Esophagus squamous epithelium (tissue), 5 donors: ENCODE results near the gene BRPF1. TPM values are rescaled to one million over a fixed set of nuclear protein-coding genes. Genes with fewer than 3 reads are reported as not detected.

Experiments used
- DNase-seq: peaks from one replicate; lab custom pipeline; 2025; lab: John Stamatoyannopoulos, UW
- H3K27ac ChIP-seq, 4 donors: fragments of 200-600 bp; sonication (generic); one replicate each; pipeline ENCODE4 v1.5.1; 2016 to 2019; ENCODE audit warnings: mild to moderate bottlenecking in 1 of 4
- H3K27me3 ChIP-seq, 4 donors: fragments of 200-600 bp; sonication (generic); 1 replicate in 3 of 4; 2 replicates in 1 of 4; pipeline versions ENCODE4 v1.5.1 to v1.6.0; 2017 to 2021; ENCODE audit warnings: antibody characterized with exemption in 1 of 4
- H3K36me3 ChIP-seq, 3 donors: fragments of 200-600 bp; sonication (generic); one replicate each; pipeline ENCODE4 v1.5.1; 2016 to 2019
- H3K4me1 ChIP-seq, 3 donors: fragments of 200-600 bp; sonication (generic); one replicate each; pipeline ENCODE4 v1.5.1; 2017 to 2019
- H3K4me3 ChIP-seq, 4 donors: fragments of 200-600 bp; sonication (generic); 1 replicate in 3 of 4; 2 replicates in 1 of 4; pipeline ENCODE4 v1.5.1; 2016 to 2019; ENCODE audit warnings: mild to moderate bottlenecking in 2 of 4, moderate library complexity in 1 of 4
- H3K9me3 ChIP-seq, 3 donors: fragments of 200-600 bp; sonication (generic); one replicate each; pipeline ENCODE4 v1.5.1; 2016 to 2019
- POLR2A ChIP-seq, 4 donors: fragments of 450-650 bp; IDR thresholded peaks; one replicate each; pipeline ENCODE4 v1.6.1; 2017; ENCODE audit warnings: antibody characterized with exemption in 4 of 4, mild to moderate bottlenecking in 4 of 4, moderate library complexity in 3 of 4
- WGBS, 2 donors: methylation state at CpG; one replicate each; pipeline ENCODE4 v1.1.5; 2018; 5-methylcytosine and 5-hydroxymethylcytosine counted together
- intact Hi-C: fragments of 100-400 bp; cut with DNase I; formaldehyde crosslinking; loops from one replicate; pipeline ENCODE4 v1.15.0; 2022
- total RNA-seq, 4 donors: library from RNA; depleted of rRNA; stranded (reverse); fragments of >200 nt; gene quantifications; one replicate each; pipeline ENCODE4 v1.1.0, GENCODE V29; 2016
- TF ChIP-seq, protein P1 (sequence below), 6 experiments: fragments of 450-650 bp in 4 of 6; fragments of 200-600 bp in 2 of 6; sonication (generic) in 2 of 6; IDR thresholded peaks; one replicate each; pipeline ENCODE4 v1.5.1; 2016 to 2019; ENCODE audit warnings: antibody characterized with exemption in 6 of 6, mild to moderate bottlenecking in 4 of 6, moderate library complexity in 4 of 6
- donor health status: DM: yes; HTN: yes; CAD: no.

The BRPF1 gene
- total RNA-seq, 4 donors from 2014 or later = 9.8 to 18.3 (median 15.4) TPM

DNA sequence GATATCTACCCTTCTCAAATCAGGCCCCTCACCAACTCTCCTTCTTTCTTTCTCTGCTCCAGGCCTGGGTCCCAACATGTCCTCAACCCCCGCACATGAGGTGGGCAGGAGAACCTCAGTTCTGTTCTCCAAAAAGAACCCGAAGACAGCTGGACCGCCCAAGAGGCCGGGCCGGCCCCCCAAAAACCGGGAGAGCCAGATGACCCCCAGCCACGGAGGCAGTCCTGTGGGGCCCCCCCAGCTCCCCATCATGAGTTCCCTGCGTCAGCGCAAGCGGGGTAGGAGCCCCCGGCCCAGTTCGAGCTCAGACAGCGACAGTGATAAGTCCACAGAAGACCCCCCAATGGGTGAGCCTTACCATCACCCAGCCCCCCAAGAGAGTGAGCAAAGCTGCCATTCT, 12.6 kb downstream of the BRPF1 start:
- Histone ChIP-seq H3K9me3 (no peaks in the 10 kb centered on the region), H3K36me3 (peaks cover 68 to 97% (median 83%) of the 10 kb centered on the region in 3 donors), H3K4me1 (peaks cover 0 to 8% (median 5%) of the 10 kb centered on the region in 3 donors), H3K4me3 (no peak overlapping the region), H3K27ac (no peak overlapping the region), H3K27me3 (no peaks in the 10 kb centered on the region)
- intact Hi-C loops = no loop called here
- TF ChIP-seq, protein P1, sequence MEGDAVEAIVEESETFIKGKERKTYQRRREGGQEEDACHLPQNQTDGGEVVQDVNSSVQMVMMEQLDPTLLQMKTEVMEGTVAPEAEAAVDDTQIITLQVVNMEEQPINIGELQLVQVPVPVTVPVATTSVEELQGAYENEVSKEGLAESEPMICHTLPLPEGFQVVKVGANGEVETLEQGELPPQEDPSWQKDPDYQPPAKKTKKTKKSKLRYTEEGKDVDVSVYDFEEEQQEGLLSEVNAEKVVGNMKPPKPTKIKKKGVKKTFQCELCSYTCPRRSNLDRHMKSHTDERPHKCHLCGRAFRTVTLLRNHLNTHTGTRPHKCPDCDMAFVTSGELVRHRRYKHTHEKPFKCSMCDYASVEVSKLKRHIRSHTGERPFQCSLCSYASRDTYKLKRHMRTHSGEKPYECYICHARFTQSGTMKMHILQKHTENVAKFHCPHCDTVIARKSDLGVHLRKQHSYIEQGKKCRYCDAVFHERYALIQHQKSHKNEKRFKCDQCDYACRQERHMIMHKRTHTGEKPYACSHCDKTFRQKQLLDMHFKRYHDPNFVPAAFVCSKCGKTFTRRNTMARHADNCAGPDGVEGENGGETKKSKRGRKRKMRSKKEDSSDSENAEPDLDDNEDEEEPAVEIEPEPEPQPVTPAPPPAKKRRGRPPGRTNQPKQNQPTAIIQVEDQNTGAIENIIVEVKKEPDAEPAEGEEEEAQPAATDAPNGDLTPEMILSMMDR (IDR thresholded peaks at IDR 0.05) = no peak
- no peak for TF ChIP-seq POLR2A (IDR thresholded peaks at IDR 0.05)
- no peak for DNase-seq
- 78 to 97% methylated on average over 5 of the region's 13 CpGs for WGBS, 2 donors

- H3K36me3 ChIP-seq = peaks cover 56 to 83% (median 70%) of the 10 kb centered on the region in 3 donors
- 62 to 88% methylated on average over 3 to 11 of the region's 12 CpGs for WGBS, 2 donors
- H3K27me3 ChIP-seq = no peaks in the 10 kb centered on the region
- no peak overlapping the region for H3K4me3 ChIP-seq
- no peak for DNase-seq
- intact Hi-C loops = no loop called here
- no peak overlapping the region for H3K27ac ChIP-seq
- TF ChIP-seq, protein P1 (IDR thresholded peaks at IDR 0.05) = no peak
- no peak for TF ChIP-seq POLR2A (IDR thresholded peaks at IDR 0.05)
- H3K4me1 ChIP-seq = peaks cover 3 to 16% (median 9%) of the 10 kb centered on the region in 3 donors
- H3K9me3 ChIP-seq = no peaks in the 10 kb centered on the region
Measured at GRCh38 chr3:9745521-9745920, 14.0 kb downstream of the BRPF1 start.

- Histone ChIP-seq H3K27ac (no peak overlapping the region), H3K27me3 (no peaks in the 10 kb centered on the region), H3K36me3 (peaks cover 48 to 76% (median 61%) of the 10 kb centered on the region in 3 donors), H3K9me3 (no peaks in the 10 kb centered on the region), H3K4me3 (no peak overlapping the region), H3K4me1 (peaks cover 12 to 24% (median 17%) of the 10 kb centered on the region in 3 donors)
- no peak for TF ChIP-seq POLR2A (IDR thresholded peaks at IDR 0.05)
- TF ChIP-seq, protein P1 (IDR thresholded peaks at IDR 0.05) = no peak
- no peak for DNase-seq
- intact Hi-C loops = no loop called here
- WGBS, 2 donors = 77% methylated on average over 2 of the region's 5 CpGs; no CpG with 5 or more reads in 1 of the 2 donors
Measured at GRCh38 chr3:9746330-9746729, 14.8 kb downstream of the BRPF1 start.

- intact Hi-C loops = no loop called here
- no peak overlapping the region for H3K27ac ChIP-seq
- no peak for DNase-seq
- no peaks in the 10 kb centered on the region for H3K9me3 ChIP-seq
- H3K27me3 ChIP-seq = no peaks in the 10 kb centered on the region
- peaks cover 12 to 33% (median 22%) of the 10 kb centered on the region in 3 donors for H3K4me1 ChIP-seq
- no peak for TF ChIP-seq POLR2A (IDR thresholded peaks at IDR 0.05)
- TF ChIP-seq, protein P1 (IDR thresholded peaks at IDR 0.05) = no peak
- peaks cover 38 to 76% (median 52%) of the 10 kb centered on the region in 3 donors for H3K36me3 ChIP-seq
- WGBS, 2 donors = 73 to 80% methylated on average over 2 to 7 of the region's 8 CpGs
- H3K4me3 ChIP-seq = no peak overlapping the region
Measured at GRCh38 chr3:9747267-9747666, 15.7 kb downstream of the BRPF1 start.

DNA sequence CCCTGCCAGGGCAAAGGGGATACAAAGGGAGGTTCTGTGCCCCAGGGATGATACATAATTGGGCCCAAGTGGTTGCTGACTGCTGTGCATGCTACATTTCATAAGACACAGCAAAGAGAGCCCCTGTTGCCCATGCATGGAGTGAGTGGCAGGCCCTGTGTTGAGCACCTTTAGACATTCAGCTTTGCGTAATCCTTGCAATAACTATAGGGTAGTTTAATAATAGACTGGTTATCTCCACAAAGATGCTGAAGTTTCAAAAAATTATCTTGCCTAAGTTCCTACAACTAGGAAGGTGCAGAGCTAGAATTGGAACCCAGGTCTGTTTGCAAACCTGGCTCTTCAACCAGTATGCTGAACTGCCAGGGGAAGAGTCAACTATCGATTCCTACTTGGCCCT, 16.5 kb downstream of the BRPF1 start:
- Histone ChIP-seq H3K36me3 (peaks cover 32 to 76% (median 44%) of the 10 kb centered on the region in 3 donors), H3K9me3 (no peaks in the 10 kb centered on the region), H3K4me1 (peaks cover 12 to 33% (median 22%) of the 10 kb centered on the region in 3 donors), H3K27ac (no peak overlapping the region), H3K27me3 (no peaks in the 10 kb centered on the region), H3K4me3 (no peak overlapping the region)
- no peak for DNase-seq
- 85 to 100% methylated on average over 2 of the region's 2 CpGs for WGBS, 2 donors
- no peak for TF ChIP-seq POLR2A (IDR thresholded peaks at IDR 0.05)
- TF ChIP-seq, protein P1 (IDR thresholded peaks at IDR 0.05) = no peak
- intact Hi-C loops = no loop called here
